Heart left ventricle (tissue), 16 donors: Measurements from ENCODE around the gene TMEM185B. TPM values are rescaled to one million over a fixed set of nuclear protein-coding genes. Genes with fewer than 3 reads are reported as not detected.

Experiments
- ATAC-seq, 4 donors: fragments of 200-7000 bp; cut with Tn5 transposase; one replicate each; pipeline ENCODE4 v1.9.1; 2020 to 2022; ENCODE audit warnings: moderate library complexity in 4 of 4, mild to moderate bottlenecking in 3 of 4, moderate number of reproducible peaks in 1 of 4
- DNase-seq, 5 donors: peaks; one replicate each; pipeline ENCODE4 v3.0.0-alpha.2; 2020
- H3K27ac ChIP-seq, 12 donors: fragments of 200-600 bp; sonication (generic) in 4 of 12; one replicate each; pipeline versions ENCODE4 v1.5.0 to v1.8.0; 2016 to 2022; ENCODE audit warnings: mild to moderate bottlenecking in 2 of 12
- H3K27me3 ChIP-seq, 9 donors: fragments of 200-600 bp; sonication (generic) in 2 of 9; one replicate each; pipeline versions ENCODE4 v1.5.1 to v1.8.0; 2016 to 2022; ENCODE audit warnings: mild to moderate bottlenecking in 3 of 9
- H3K36me3 ChIP-seq, 9 donors: fragments of 200-600 bp; sonication (generic) in 2 of 9; one replicate each; pipeline versions ENCODE4 v1.5.0 to v1.8.0; 2018 to 2022; ENCODE audit warnings: mild to moderate bottlenecking in 2 of 9
- H3K4me1 ChIP-seq, 12 donors: fragments of 200-600 bp; sonication (generic) in 4 of 12; one replicate each; pipeline versions ENCODE4 v1.5.0 to v1.8.0; 2016 to 2022; ENCODE audit warnings: mild to moderate bottlenecking in 3 of 12
- H3K4me3 ChIP-seq, 12 donors: fragments of 200-600 bp; sonication (generic) in 4 of 12; one replicate each; pipeline versions ENCODE4 v1.5.0 to v1.8.0; 2017 to 2022; ENCODE audit warnings: mild to moderate bottlenecking in 9 of 12, moderate library complexity in 4 of 12
- H3K9me3 ChIP-seq, 12 donors: fragments of 200-600 bp; sonication (generic) in 4 of 12; one replicate each; pipeline versions ENCODE4 v1.5.0 to v1.8.0; 2016 to 2022; ENCODE audit warnings: mild to moderate bottlenecking in 1 of 12
- POLR2A ChIP-seq, 2 donors: fragments of 450-650 bp; IDR thresholded peaks; one replicate each; pipeline ENCODE4 v1.6.1; 2017; ENCODE audit warnings: antibody characterized with exemption in 2 of 2, mild to moderate bottlenecking in 2 of 2, moderate library complexity in 2 of 2
- WGBS, 4 donors: extraction: QIAGEN DNeasy Blood & Tissue Kit in 2 of 4; methylation state at CpG; one replicate each; pipeline versions ENCODE4 v1.1.5 to v1.1.7; 2013 to 2018; 5-methylcytosine and 5-hydroxymethylcytosine counted together
- intact Hi-C, 10 donors: fragments of 100-400 bp; cut with DNase I; formaldehyde crosslinking; loops; one replicate each; pipeline versions ENCODE4 v1.11.1 to v1.14.2; 2022
- polyA plus RNA-seq, 2 donors: library from polyadenylated mRNA; stranded (reverse); fragments of 200-250 nt; gene quantifications; one replicate each; pipeline ENCODE4 v1.2.3, GENCODE V29; 2013
- total RNA-seq, 9 donors: library from RNA; depleted of rRNA in 2 of 9; stranded (reverse); fragments of >200 nt in 2 of 9; fragmentation: NEBNext Ultra II Directional in 3 of 9; extraction: Animal tissue kit (Norgen Biotek cat#: 25700) in 3 of 9; gene quantifications; one replicate each; pipeline versions ENCODE4 v1.1.0 to v1.2.4, GENCODE V29; 2016 to 2023
- TF ChIP-seq, protein P1 (sequence below), 12 donors: fragments of 200-600 bp; sonication (generic) in 4 of 12; IDR thresholded peaks; one replicate each; pipeline versions ENCODE4 v1.5.0 to v1.8.0; 2018 to 2022; ENCODE audit warnings: antibody characterized with exemption in 12 of 12, mild to moderate bottlenecking in 5 of 12
- donor health status: ischemic (EF 13 %, LVEDD 7.1; RV severe dilation, severe dysfunction).
- donor health status: healthy with polysubstance abuse.
- donor health status: DM: no; HTN: yes; CAD: no.
- donor health status: DM: no; HTN: no; CAD: no.
- donor health status: ischemic (EF 25% LVEDD 6.9; RV normal size, moderate dysfunction).
- donor health status: ischemic (EF 25% LVEDD 5.7; RV mildly dilated, moderate dysfunction).
- donor health status: healthy.
- donor health status: DM: yes; HTN: yes; CAD: no.
- donor health status: ischemic (EF 35%, LVEDD 5.7; RV mildly dilated, moderate dysfunction).
- donor health status: nonischemic (EF 11% LVEDD 7.7; RV severe dilation, severe dysfunction).
- donor health status: DM: yes; HTN: yes; CAD: no.
- donor health status: PGD.
- donor health status: ischemic (EF 29% LVEDD 5.4; RV normal size, mild dysfunction).
- donor health status: nonischemic (EF 23%, LVEDD 6.1; RV moderate dilation, normal function).

TMEM185B gene
- total and polyA plus RNA-seq, 11 donors: 7.8 to 29.8 (median 22.5) TPM

DNA sequence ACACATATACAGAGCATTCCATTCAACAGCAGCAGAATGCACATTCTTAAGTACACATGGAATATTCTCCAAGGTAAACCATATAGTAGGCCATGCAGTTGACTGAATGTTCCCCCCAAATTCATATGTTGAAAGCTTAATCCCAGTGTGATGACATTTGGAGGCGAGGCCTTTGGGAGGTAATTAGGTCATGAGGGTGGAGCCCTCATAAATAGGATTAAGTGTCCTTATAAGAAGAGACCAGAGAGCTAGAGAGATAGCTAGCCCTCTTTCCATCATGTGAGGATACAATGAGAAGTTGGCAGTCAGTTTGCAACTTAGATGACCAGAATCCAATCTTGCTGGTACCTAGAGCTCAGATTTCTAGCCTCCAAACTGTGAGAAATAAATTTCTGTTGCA lies 27.6 kb downstream of the TMEM185B start:
- Histone ChIP-seq H3K27ac (no peak overlapping the region), H3K27me3 (no peaks in the 10 kb centered on the region), H3K4me1 (no peaks in the 10 kb centered on the region), H3K9me3 (peaks cover 0 to 62% (median 12%) of the 10 kb centered on the region in 12 donors), H3K4me3 (no peak overlapping the region), H3K36me3 (no peaks in the 10 kb centered on the region)
- intact Hi-C loops: no loop called here
- TF ChIP-seq POLR2A (IDR thresholded peaks at IDR 0.05): no peak
- TF ChIP-seq, protein P1, sequence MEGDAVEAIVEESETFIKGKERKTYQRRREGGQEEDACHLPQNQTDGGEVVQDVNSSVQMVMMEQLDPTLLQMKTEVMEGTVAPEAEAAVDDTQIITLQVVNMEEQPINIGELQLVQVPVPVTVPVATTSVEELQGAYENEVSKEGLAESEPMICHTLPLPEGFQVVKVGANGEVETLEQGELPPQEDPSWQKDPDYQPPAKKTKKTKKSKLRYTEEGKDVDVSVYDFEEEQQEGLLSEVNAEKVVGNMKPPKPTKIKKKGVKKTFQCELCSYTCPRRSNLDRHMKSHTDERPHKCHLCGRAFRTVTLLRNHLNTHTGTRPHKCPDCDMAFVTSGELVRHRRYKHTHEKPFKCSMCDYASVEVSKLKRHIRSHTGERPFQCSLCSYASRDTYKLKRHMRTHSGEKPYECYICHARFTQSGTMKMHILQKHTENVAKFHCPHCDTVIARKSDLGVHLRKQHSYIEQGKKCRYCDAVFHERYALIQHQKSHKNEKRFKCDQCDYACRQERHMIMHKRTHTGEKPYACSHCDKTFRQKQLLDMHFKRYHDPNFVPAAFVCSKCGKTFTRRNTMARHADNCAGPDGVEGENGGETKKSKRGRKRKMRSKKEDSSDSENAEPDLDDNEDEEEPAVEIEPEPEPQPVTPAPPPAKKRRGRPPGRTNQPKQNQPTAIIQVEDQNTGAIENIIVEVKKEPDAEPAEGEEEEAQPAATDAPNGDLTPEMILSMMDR (IDR thresholded peaks at IDR 0.05): no peak
- DNase-seq (no peak), ATAC-seq (no peak)
- WGBS, 4 donors: 77 to 91% (median 83%) methylated on average over 1 of the region's 1 CpG

- DNase-seq: no peak
- H3K36me3 ChIP-seq: no peaks in the 10 kb centered on the region
- H3K27me3 ChIP-seq: no peaks in the 10 kb centered on the region
- H3K9me3 ChIP-seq: peaks cover 0 to 43% (median 5%) of the 10 kb centered on the region in 12 donors
- 81 to 100% (median 86%) methylated on average over 1 of the region's 1 CpG for WGBS, 4 donors
- H3K4me1 ChIP-seq: peaks cover 0 to 8% (median 0%) of the 10 kb centered on the region in 12 donors
- intact Hi-C loops: no loop called here
- TF ChIP-seq POLR2A (IDR thresholded peaks at IDR 0.05): no peak
- TF ChIP-seq, protein P1 (IDR thresholded peaks at IDR 0.05): no peak
- H3K4me3 ChIP-seq: no peak overlapping the region
- no peak overlapping the region for H3K27ac ChIP-seq
- no peak for ATAC-seq
Measured at GRCh38 chr2:120192280-120192679, 30.9 kb downstream of the TMEM185B start.

DNA sequence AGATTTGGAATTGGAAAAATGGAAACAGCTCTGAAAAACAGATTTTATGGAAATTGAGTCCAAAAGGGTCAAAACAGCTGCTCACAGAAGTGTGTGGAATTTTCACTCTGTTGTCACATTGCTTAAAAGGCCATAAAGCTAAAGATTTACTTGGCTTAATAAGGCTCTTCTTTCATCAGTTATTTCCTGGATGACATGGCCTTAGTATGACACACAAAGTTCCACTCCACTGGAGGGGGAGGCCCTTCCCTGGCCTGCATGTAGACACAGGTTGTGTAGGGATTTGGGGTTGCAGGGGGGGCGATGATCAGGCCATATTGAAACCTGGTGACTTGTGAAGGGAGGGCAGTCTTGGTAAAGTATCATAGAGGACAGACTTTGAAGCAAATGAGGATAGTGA lies 34.0 kb downstream of the TMEM185B start:
- no peak for DNase-seq
- intact Hi-C loops: no loop called here
- Histone ChIP-seq H3K4me1 (peaks cover 0 to 8% (median 0%) of the 10 kb centered on the region in 12 donors), H3K27ac (no peak overlapping the region), H3K27me3 (no peaks in the 10 kb centered on the region), H3K9me3 (peaks cover 0 to 20% (median 4%) of the 10 kb centered on the region in 12 donors), H3K4me3 (no peak overlapping the region), H3K36me3 (no peaks in the 10 kb centered on the region)
- no peak for ATAC-seq
- TF ChIP-seq POLR2A (IDR thresholded peaks at IDR 0.05): no peak
- TF ChIP-seq, protein P1 (IDR thresholded peaks at IDR 0.05): no peak
- 66 to 94% (median 86%) methylated on average over 1 of the region's 1 CpG for WGBS, 4 donors

DNA sequence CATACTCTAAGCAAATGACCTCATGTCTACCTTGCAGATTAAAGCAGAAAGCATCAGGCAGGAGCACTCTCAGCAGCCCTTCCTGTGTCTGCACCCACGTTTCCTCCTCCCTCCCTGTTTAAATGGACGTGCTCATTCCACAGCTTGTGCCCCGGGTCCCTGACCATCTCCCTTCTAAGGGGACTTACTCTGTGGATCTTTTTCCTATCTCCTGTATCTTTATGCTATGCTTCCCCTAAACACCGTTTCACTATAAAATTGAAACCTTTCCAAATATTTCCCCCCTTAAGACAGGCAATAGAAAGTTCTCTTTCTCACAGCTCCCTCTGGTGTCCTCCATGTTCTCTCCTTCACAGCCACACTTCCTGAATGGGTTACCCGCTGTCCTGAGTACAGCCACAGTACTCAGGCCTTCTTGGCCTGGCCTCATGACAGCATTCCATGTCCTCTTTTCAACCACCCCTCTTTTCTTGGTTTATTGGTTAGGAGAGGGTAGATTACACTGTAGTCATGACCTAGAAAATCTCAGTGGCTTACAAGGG lies 41.1 kb downstream of the TMEM185B start:
- 52 to 62% (median 59%) methylated on average over 5 of the region's 5 CpGs for WGBS, 4 donors
- H3K27ac ChIP-seq: no peak overlapping the region
- no peak overlapping the region for H3K4me3 ChIP-seq
- peaks cover 0 to 4% (median 0%) of the 10 kb centered on the region in 9 donors for H3K36me3 ChIP-seq
- TF ChIP-seq, protein P1 (IDR thresholded peaks at IDR 0.05): no peak
- no peak for TF ChIP-seq POLR2A (IDR thresholded peaks at IDR 0.05)
- intact Hi-C loops: no loop called here
- H3K27me3 ChIP-seq: no peaks in the 10 kb centered on the region
- H3K9me3 ChIP-seq: no peaks in the 10 kb centered on the region
- no peak for ATAC-seq
- H3K4me1 ChIP-seq: peaks cover 0 to 16% (median 0%) of the 10 kb centered on the region in 12 donors
- no peak for DNase-seq
